K562 (cell line): ENCODE data around the gene ARHGEF4.

Experiments used
- FOSL1 ChIP-seq: fragments of 200-800 bp; sonication (Bioruptor generic); conservative IDR thresholded peaks from 2 replicates; pipeline ENCODE4 v1.6.1; 2016; ENCODE audit warnings: missing genetic modification characterization, missing compliant biosample characterization
- JUN ChIP-seq, 2 experiments: sonication (generic) in 1 of 2; formaldehyde crosslinking in 1 of 2; IDR thresholded peaks; 2 replicates each; pipeline versions ENCODE4 v1.6.1 to v1.8.0; 2012 to 2022; ENCODE audit warnings: borderline replicate concordance in 2 of 2, mild to moderate bottlenecking in 2 of 2, improper control_type of control experiment in 1 of 2, low read depth in 1 of 2, low read length in 1 of 2, missing genetic modification reagents in 1 of 2
- MXI1 ChIP-seq: IDR thresholded peaks from 2 replicates; pipeline ENCODE4 v1.6.1; 2011; ENCODE audit warnings: low read depth, mild to moderate bottlenecking, improper control_type of control experiment, low read length
- SAFB ChIP-seq: fragments of 200-400 bp; formaldehyde crosslinking; IDR thresholded peaks from 2 replicates; pipeline ENCODE4 v1.6.1; 2017; ENCODE audit warnings: low read depth, low read length, borderline replicate concordance
- SMARCB1 ChIP-seq: IDR thresholded peaks from 2 replicates; pipeline ENCODE4 v1.6.1; 2011; ENCODE audit warnings: improper control_type of control experiment, low read depth; ENCODE audit not compliant: insufficient read length
- SREBF2 ChIP-seq: sonication (generic); formaldehyde crosslinking; IDR thresholded peaks from 2 replicates; pipeline ENCODE4 v1.4.0; 2020; ENCODE audit warnings: mild to moderate bottlenecking, missing genetic modification reagents
- STAG1 ChIP-seq: sonication (generic); formaldehyde crosslinking; IDR thresholded peaks from 2 replicates; pipeline ENCODE4 v1.5.0; 2020; ENCODE audit warnings: missing genetic modification reagents, borderline replicate concordance
- ZNF274 ChIP-seq: IDR thresholded peaks from 2 replicates; pipeline ENCODE4 v1.6.1; 2011; ENCODE audit warnings: low read depth, mild to moderate bottlenecking, low read length, moderate library complexity, borderline replicate concordance
- ZNF644 ChIP-seq: fragments of 200-800 bp; sonication (Bioruptor generic); IDR thresholded peaks from 2 replicates; pipeline ENCODE4 v1.6.1; 2016; ENCODE audit warnings: low read depth, missing genetic modification characterization, missing compliant biosample characterization
- TF ChIP-seq, protein P1 (sequence below): sonication (generic); formaldehyde crosslinking; IDR thresholded peaks from 2 replicates; pipeline ENCODE4 v1.8.1; 2023; ENCODE audit warnings: mild to moderate bottlenecking, missing genetic modification reagents
- TF ChIP-seq, protein P2 (sequence below): sonication (generic); formaldehyde crosslinking; IDR thresholded peaks from 2 replicates; pipeline ENCODE4 v1.4.0; 2020; ENCODE audit warnings: mild to moderate bottlenecking, missing genetic modification reagents
- TF ChIP-seq, protein P3 (sequence below), 2 experiments: IDR thresholded peaks; 2 replicates each; pipeline ENCODE4 v1.6.1; 2011; ENCODE audit warnings: borderline replicate concordance in 1 of 2, control low read depth in 1 of 2, low read depth in 1 of 2, low read length in 1 of 2, mild to moderate bottlenecking in 1 of 2, mixed read lengths in 1 of 2, moderate library complexity in 1 of 2; ENCODE audit not compliant: insufficient read depth in 1 of 2, insufficient read length in 1 of 2, poor library complexity in 1 of 2, severe bottlenecking in 1 of 2; ENCODE audit errors: extremely low read depth in 1 of 2
- TF ChIP-seq, protein P4 (sequence below): sonication (generic); formaldehyde crosslinking; IDR thresholded peaks from 2 replicates; pipeline ENCODE4 v1.9.0; 2022; ENCODE audit warnings: mild to moderate bottlenecking, missing genetic modification reagents

DNA sequence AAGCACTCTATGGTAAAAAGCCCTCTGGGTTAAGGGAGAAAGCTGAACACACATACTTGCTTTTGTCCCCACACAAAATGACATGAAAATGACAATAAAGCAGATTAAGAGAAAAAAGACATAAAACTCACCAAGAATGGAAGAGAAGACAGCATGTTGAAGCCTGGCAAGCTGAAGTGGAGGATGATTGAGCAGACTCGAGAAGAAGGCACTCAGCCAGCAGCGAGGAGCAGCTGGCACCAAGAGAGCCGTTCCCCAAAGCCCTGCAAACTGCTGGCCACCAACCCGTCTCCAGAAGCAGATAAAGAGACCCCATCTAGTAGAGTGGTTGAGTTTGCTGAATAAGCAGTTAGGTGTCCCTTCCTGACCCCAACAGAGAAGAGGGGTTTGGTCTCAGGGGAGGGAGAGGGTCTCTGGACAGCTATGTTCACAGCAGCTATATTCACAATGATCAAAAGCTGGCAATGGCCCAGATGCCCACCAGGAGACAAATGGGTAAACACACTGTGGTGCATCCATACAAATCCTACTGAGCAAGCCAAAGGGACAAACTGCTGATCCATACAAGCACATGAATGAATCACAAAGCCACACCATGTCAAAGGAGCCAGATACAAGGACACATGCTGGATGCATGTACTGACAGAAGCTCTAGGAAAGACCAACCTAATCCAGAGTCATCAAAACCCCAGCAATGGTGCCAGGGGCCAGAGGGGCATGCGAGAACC lies 219.7 kb downstream of the ARHGEF4 start:
- TF ChIP-seq FOSL1 (tag) (no peak), ZNF644 (no peak), MXI1 (no peak), SAFB (no peak), SMARCB1 (no peak), ZNF274 (no peak), STAG1 (CRISPR knock-in tag) (no peak), JUN (IDR thresholded peaks at IDR 0.05; ENCODE audit: borderline replicate concordance, low read depth, low read length) (no peak), JUN (CRISPR knock-in tag; IDR thresholded peaks at IDR 0.05; ENCODE audit: borderline replicate concordance) (no peak), SREBF2 (CRISPR knock-in tag) (no peak)
- TF ChIP-seq, protein P1, sequence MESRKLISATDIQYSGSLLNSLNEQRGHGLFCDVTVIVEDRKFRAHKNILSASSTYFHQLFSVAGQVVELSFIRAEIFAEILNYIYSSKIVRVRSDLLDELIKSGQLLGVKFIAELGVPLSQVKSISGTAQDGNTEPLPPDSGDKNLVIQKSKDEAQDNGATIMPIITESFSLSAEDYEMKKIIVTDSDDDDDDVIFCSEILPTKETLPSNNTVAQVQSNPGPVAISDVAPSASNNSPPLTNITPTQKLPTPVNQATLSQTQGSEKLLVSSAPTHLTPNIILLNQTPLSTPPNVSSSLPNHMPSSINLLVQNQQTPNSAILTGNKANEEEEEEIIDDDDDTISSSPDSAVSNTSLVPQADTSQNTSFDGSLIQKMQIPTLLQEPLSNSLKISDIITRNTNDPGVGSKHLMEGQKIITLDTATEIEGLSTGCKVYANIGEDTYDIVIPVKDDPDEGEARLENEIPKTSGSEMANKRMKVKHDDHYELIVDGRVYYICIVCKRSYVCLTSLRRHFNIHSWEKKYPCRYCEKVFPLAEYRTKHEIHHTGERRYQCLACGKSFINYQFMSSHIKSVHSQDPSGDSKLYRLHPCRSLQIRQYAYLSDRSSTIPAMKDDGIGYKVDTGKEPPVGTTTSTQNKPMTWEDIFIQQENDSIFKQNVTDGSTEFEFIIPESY = no peak
- TF ChIP-seq, protein P2, sequence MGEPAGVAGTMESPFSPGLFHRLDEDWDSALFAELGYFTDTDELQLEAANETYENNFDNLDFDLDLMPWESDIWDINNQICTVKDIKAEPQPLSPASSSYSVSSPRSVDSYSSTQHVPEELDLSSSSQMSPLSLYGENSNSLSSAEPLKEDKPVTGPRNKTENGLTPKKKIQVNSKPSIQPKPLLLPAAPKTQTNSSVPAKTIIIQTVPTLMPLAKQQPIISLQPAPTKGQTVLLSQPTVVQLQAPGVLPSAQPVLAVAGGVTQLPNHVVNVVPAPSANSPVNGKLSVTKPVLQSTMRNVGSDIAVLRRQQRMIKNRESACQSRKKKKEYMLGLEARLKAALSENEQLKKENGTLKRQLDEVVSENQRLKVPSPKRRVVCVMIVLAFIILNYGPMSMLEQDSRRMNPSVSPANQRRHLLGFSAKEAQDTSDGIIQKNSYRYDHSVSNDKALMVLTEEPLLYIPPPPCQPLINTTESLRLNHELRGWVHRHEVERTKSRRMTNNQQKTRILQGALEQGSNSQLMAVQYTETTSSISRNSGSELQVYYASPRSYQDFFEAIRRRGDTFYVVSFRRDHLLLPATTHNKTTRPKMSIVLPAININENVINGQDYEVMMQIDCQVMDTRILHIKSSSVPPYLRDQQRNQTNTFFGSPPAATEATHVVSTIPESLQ (CRISPR knock-in tag) = no peak
- TF ChIP-seq, protein P3, sequence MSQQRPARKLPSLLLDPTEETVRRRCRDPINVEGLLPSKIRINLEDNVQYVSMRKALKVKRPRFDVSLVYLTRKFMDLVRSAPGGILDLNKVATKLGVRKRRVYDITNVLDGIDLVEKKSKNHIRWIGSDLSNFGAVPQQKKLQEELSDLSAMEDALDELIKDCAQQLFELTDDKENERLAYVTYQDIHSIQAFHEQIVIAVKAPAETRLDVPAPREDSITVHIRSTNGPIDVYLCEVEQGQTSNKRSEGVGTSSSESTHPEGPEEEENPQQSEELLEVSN (IDR thresholded peaks at IDR 0.05; ENCODE audit: borderline replicate concordance in 1 of 2, extremely low read depth in 1 of 2, insufficient read depth in 1 of 2, insufficient read length in 1 of 2, low read depth in 1 of 2, low read length in 1 of 2, poor library complexity in 1 of 2, severe bottlenecking in 1 of 2) = no peak
- TF ChIP-seq, protein P4, sequence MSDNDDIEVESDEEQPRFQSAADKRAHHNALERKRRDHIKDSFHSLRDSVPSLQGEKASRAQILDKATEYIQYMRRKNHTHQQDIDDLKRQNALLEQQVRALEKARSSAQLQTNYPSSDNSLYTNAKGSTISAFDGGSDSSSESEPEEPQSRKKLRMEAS = no peak
